Hematopoietic multipotent progenitor cell treated with erythropoietin and hydrocortisone succinate and interleukin-3 and kit ligand, for 15 days (in vitro differentiated cells): ENCODE results near the gene BPIFB1.

Experiments
- DNase-seq: peaks from one replicate; pipeline ENCODE4 v3.0.0-alpha.2; 2015; ENCODE audit warnings: low spot score

Gene BPIFB1

GRCh38 chr20:33282991-33283555 is at the start of gene BPIFB1:
Gene BPIFB1 (plus strand): TSS chr20:33283214. CDS start chr20:33286074, 2,860 bp downstream.
- DNase-seq = no peak

GRCh38 chr20:33234050-33234449 is 49.0 kb upstream of the BPIFB1 start:
- DNase-seq = no peak

GRCh38 chr20:33235696-33236095 is 47.3 kb upstream of the BPIFB1 start, which contains the start of gene BPIFA1:
Gene BPIFA1 (plus strand): TSS chr20:33235996. CDS start chr20:33237712, 1,716 bp downstream.
- DNase-seq = no peak

- no peak for DNase-seq
Measured at GRCh38 chr20:33236351-33236750, 46.7 kb upstream of the BPIFB1 start.

DNA sequence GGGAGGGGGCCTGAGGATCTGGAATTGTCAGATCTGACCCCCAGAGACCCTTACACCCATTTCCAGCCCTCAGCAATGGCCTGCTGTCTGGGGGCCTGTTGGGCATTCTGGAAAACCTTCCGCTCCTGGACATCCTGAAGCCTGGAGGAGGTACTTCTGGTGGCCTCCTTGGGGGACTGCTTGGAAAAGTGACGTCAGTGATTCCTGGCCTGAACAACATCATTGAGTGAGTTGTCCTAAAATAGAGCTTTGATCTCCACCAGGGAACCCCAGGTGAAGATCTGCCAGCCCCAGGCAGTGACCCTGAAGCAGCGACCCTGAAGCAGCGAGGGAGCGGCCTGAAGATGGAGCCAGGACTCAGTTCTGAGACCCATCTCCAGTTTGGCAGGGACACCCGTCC is 45.0 kb upstream of the BPIFB1 start:
- no peak for DNase-seq

DNA sequence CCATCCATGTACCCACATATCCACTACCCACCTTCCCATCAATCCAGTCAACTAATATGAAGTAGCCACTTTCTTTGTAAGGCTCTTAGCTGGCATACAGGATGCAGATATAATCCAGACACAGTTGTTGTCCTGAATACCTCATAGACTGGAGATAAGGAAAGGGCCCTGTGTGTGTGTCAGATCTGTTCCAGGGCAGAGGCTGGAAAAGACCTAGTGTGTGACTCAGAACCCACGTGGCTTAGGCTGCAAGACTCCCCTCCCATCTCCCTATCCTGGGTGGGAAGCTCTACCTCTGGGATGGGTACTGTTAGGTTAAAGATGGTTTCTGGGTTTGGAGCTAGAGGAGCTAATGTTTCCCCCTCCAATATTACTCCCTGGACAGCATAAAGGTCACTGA is 43.6 kb upstream of the BPIFB1 start:
- DNase-seq = no peak

DNA sequence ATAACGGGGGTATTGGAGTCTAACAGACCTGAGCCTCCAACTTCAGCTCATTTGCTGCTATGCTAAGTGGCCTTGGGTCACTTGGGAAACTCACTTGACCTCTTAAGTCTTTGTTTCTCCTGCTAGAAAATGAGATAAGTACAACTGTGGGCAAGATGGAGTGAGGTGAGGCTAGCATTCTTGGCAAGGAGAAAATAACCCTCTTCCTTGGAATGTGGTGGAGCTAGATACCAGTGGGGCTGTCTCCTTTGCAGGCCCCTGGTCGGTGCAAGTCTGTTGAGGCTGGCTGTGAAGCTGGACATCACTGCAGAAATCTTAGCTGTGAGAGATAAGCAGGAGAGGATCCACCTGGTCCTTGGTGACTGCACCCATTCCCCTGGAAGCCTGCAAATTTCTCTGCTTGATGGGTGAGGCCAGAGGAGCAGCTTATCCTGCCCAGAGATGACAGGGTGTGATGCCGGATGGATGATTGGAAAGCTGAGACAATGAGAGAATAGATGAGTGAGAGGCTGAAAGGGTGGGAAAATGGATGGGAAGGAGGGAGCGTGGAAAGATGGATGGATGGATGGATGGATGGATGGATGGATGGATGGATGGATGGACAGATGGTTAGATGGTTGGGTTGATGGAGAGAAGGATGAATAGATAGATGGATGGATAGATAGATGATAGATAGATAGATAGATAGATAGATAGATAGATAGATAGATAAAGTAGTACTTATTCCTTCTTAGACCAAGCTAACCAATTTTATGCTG is 42.9 kb upstream of the BPIFB1 start:
- no peak for DNase-seq

- no peak for DNase-seq
Measured at GRCh38 chr20:33240923-33241322, 42.1 kb upstream of the BPIFB1 start.

GRCh38 chr20:33242319-33243100 is 40.5 kb upstream of the BPIFB1 start:
- DNase-seq = no peak

GRCh38 chr20:33246077-33246476 is 36.9 kb upstream of the BPIFB1 start:
- DNase-seq = no peak

DNA sequence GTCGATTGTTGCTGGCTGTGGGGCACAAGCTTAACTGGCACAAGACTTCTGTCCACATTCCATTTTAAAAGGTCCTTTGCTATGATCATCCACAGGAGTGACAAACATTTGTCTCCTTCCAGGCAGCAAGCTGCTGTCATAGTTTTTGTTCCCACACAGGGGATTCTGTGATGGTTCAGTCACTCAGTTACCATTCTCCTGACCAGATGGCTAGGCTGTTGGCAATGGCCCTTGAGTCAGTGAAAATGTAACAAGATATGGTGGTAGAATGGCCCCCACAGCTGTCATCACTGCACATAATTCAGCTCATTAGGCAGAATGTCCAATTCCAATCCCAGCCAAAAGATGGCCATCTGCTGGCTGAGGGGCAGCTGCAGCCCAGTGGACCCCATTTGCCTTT is 33.6 kb upstream of the BPIFB1 start:
- DNase-seq = no peak

- DNase-seq = no peak
Measured at GRCh38 chr20:33250666-33251065, 32.3 kb upstream of the BPIFB1 start.

DNA sequence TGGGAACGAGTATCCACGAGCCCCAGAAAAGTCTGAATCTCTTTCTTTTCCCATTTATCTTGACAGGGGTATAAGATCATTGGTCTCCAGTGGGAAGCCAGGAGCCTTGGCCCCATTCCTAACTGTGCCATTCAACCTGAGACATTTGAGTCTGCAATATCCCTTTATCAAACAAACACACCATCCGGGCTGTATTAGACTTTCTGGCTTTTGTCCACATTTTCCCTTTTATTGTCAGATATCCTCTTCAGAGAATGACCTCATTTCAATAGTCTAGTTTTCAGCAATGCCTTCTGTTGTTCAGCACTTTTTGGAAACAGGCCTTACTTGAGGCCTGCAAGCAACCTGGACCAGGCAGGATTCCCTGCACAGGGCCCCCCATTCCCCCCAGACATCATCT is 31.5 kb upstream of the BPIFB1 start:
- no peak for DNase-seq

GRCh38 chr20:33252460-33252859 is 30.6 kb upstream of the BPIFB1 start:
- DNase-seq = no peak

DNA sequence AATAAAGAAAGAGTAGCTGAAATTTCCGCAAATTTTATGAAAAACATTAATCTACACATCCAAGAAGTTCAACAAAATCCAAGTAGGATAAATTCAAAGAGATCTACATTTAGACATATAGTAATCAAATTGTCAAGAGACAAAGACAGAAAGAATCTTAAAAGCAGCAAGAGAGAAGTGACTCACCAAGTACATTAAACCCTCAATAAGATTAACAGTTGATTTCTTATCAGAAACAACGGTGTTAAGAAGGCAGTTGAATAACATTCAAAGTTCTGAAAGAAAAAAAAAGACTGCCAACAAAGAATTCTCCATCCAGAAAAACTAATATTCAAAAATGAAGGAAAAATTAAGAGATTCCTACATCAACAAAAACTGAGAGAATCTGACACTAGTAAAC is 28.0 kb upstream of the BPIFB1 start:
- DNase-seq = no peak

GRCh38 chr20:33257237-33257636 is 25.8 kb upstream of the BPIFB1 start:
- DNase-seq = no peak

DNA sequence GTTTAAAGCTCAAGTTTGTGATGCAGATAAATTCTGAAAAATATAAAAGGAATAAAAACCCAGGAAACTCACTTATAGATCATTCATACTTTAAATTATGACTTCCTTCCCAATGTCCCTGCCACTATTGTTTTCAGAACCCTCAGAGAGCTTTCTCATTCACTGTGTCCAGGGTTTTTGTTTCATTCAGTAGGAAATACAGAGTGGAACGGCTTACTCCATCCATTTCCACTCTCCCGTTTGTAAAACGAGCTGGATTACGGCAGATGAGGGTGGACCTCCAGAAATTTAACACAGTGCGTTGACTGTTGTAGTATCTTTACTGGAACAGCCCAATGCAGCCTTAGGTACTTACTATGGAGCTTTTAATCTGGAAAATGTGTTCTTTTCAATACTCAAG is 23.6 kb upstream of the BPIFB1 start:
- no peak for DNase-seq

- DNase-seq = no peak
Measured at GRCh38 chr20:33261465-33261864, 21.5 kb upstream of the BPIFB1 start.

- DNase-seq = no peak
Measured at GRCh38 chr20:33262658-33263065, 20.4 kb upstream of the BPIFB1 start.

- DNase-seq = no peak
Measured at GRCh38 chr20:33263784-33264183, 19.2 kb upstream of the BPIFB1 start.

DNA sequence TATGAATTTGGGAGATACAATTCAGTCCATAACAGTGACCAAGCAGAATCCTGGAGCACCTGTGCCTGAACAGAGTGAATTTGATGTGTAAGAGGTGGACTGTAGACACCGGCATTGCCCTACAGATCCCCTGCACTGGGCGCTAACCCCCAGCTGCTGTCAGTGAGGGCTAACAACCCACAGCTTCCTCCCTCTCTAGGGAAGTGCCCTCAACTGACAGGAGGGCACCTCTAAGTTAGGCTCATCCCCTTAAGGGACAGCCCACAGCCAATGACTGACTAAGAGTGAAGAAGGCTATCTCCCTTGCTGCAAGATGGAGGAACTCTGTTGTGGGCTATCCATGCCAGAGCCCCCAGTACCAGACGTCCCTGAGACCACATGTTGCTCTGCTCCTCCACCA is 15.3 kb upstream of the BPIFB1 start:
- no peak for DNase-seq

DNA sequence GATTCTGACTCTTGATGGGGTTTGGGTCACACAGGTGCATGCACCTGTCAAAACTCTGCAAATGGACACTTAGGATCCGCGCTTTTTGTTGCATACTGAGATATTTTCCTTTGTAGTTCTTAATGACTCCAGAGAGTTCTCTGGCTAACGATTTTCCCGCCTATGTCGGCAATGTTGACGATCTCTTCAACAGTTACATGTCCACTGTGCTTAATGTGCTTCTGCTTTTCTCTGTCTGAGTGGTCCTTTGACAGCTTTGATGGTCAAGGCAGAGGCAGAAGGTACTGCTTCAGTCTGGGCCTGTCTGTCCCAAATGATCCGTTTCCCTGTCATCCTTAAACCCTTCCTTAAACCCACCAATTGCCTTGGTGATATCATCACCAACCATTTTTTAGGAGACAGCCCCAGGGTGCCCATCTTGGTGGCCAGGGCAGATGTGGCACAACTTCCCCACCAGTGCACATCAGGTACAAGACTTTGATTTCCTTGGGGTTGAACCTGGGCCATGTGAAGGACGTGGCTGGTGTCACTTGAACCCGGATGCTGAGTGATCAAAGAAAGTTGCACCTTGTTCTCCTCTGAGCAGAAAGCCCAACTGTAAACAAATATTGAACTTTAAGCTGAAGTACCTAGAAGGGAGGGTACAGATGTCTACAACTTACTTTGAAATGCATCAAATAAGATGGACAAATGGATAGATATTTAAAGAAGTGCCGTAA is 10.7 kb upstream of the BPIFB1 start:
- DNase-seq = no peak
